ENCODE data around the gene DQX1.
A peak's percentile ranks its signal among the peaks of the same experiment; 100 is the strongest.

Gene DQX1

DNA sequence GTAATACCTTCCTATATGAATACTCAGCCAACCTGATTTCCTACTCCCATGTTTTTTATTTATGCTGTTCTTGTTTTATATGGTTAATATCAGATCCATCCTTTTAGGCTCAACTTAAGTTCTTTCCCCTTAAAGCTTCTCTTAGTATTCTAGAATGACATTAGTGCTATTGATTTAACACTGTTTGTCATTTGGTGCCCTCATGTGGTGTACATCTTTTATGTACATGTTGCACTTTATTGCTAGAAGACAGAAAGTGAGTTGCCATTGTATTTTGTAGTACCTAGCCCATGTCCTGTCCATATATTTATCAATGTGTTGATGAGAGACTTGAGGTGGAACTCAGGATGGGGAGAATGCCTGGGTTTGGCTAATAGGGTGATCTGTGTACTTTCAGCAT is 6.2 kb upstream of the DQX1 start:
- peak; percentile 64 for DNase-seq (ENCODE audit: low read depth)

GRCh38 chr2:74531666-74532065 is 5.6 kb upstream of the DQX1 start:
- DNase-seq (ENCODE audit: low read depth): no peak

GRCh38 chr2:74530239-74531187 is 4.5 kb upstream of the DQX1 start:
- no peak for DNase-seq (ENCODE audit: low read depth)

GRCh38 chr2:74529357-74530238 is 3.6 kb upstream of the DQX1 start, which contains the start of the genes AUP1 and HTRA2:
Gene AUP1, minus strand, starts transcription at chr2:74529706. Its CDS starts 77 bp downstream, at chr2:74529629.
Gene HTRA2, plus strand, starts transcription at chr2:74529933. Its CDS starts 74 bp downstream, at chr2:74530007.
- peak; percentile 99 for DNase-seq (ENCODE audit: low read depth)

DNA sequence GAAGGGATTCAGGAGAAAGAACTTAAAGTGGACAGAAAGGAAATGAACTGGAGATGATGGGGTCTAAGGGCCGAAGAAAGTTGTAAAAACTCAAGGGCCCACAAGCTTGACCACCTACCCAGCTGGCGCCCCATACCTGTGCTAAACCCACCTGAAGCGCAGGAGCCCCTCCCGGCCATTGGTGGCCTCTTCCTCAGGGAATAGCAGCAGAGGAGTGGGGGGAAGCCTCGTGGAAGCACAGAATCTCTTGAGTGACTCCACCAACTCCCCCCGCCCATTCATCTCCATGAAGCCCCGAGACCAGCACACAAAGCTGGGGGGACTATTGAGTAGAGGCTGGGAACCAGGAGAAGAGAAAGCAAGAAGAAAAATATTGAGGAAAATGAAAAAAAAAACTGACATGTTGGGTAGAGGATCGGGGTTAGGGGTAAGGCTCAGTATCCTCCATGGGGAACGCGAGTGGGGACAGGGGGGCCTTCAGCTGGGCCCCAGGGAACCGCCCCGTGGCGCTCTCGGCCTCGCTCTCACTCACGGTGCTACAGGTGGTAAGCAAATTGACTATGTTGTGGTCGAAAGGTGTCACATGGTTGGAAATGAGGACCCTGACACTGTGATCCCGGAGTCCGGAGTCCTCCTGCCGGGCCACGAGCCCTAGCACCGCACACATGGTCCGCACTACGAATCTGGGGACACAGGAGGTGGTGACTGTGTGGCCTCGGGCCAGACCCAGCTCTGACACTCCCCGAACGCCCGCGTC is 2.7 kb upstream of the DQX1 start:
- no peak for DNase-seq (ENCODE audit: low read depth)

DNA sequence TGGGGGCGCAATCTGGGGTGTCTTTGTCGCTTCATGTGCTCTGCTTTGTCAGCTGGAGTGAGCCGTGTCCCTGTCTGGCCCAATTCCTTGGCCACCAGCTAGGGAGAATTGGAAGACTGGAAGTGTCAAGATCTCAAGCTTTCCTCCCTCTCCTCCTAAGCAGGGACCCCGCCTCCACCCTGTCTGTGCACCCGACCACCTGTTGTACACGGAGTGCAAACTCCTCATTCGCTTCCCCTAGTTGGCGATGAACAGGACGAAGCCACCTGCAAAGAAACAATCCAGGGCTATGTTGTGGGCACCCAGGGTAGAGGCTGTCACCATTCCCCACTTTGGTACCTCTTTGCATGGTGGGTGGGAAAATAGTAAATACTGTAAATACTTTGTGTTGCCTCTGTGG is 1.7 kb upstream of the DQX1 start:
- no peak for DNase-seq (ENCODE audit: low read depth)

DNA sequence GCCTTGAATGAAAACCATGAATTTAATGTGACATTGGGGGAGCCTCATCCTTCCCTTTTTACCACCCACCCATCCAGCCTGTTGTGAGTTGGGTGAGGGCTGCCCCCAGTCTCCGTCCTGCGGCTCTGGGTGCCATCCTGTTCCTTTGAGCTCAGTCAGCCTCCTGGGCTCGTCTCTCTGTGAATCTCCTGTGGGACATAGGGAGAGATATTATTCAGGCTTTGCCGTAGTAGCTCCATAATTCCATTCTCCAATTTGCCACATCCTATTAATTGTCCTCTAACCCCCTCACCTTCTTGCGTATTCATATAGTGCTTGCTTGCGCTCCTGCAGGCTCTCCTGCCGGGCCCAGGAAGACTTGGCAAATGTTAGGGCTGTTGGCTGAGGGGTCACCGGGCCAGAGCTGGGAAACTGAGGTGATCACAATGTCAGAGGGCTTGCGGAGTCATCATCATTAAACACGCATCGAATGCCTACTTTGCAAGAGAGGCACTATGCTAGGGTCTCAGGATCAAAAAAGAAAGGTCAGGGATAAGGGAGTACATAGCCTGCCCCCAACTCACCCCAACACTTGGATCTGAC is 709 bp upstream of the DQX1 start:
- no peak for DNase-seq (ENCODE audit: low read depth)

- DNase-seq (ENCODE audit: low read depth): no peak
Observed at GRCh38 chr2:74524955-74525716, 895 bp downstream of the DQX1 start.

DNA sequence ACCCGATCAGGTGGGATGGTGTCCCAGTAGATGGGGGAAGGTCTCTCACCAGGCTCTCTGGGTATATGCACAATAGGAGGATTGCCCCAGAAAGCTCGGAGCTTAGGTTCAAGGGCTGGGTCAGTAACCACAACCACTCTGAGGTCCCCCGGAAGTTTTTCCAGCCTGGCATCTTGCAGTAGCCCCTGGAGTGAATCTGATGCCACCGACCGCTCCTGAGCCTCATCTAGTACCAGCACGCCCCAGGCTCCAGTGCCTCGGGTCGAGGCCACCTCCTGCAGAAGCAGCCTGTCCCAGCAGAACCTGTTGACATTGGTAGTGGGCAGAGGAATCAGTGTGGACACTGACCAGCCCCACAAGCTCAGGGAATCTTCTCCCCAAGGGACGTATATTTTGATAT is 2.0 kb downstream of the DQX1 start:
- no peak for DNase-seq (ENCODE audit: low read depth)

GRCh38 chr2:74522516-74522915 is 3.5 kb downstream of the DQX1 start:
- DNase-seq (ENCODE audit: low read depth): no peak

- DNase-seq (ENCODE audit: low read depth): no peak
Observed at GRCh38 chr2:74516650-74517049, 9.4 kb downstream of the DQX1 start.

DNA sequence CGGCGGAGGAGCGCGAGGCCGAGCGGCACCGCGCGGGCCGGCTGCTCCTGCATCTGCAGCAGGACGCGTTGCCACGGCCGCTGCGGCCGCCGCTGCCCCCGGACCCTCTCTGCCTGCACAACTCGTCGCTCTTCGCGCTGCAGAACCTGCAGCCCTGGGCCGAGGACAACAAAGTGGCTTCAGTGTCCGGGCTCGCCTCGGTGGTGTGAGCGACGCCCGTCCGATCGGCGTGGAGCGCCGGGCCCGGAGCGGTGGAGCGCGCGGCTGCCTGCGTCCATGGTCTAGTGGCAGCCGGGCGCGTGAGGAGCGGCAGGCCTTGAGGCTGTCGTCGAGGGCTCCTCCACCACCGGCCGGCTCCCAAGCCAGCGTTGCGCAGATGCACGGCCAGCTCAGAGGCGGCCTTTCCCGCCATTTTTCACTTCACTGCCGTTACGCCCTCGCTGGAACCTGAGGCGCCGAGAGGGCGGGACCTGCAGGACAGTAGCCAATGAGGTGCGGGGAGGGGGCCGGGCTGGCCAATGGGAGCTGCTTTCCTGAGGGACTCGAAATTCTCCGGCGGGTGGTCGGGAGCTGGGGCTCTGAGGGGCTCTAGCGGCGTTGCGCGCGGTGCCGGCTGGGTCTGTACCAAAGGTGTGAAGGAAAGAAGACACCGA is 9.9 kb downstream of the DQX1 start:
- no peak for DNase-seq (ENCODE audit: low read depth)

DNA sequence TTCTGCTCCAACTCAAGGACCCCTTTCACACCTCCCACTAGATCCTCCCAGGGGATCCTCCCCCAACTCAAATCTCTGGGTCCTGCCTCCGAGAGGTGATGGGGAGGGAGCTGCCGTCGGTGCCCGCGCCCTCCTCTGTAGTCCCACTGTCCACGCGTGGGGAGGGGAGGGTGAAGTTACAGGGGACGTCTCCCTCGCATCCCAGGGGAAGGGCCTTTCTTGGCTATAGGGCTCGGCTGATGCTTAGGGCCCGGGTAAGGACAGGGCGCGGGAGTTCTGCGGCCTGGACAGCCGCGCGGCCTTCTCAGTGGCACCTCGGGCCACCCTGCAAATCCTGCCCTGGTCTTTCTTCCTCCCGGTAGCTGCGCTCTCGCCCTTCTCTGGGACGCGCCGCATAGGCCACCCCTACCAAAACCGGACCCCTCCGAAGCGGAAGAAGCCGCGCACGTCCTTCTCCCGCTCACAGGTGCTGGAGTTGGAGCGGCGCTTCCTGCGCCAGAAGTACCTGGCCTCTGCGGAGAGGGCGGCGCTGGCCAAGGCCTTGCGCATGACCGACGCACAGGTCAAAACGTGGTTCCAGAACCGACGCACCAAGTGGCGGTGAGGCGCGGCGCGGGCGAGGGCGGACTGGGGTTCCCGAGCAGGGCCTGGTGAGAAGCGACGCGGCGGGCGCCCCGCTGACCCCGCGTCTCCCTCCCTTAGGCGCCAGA is 10.6 kb downstream of the DQX1 start:
- no peak for DNase-seq (ENCODE audit: low read depth)

- DNase-seq (ENCODE audit: low read depth): no peak
Observed at GRCh38 chr2:74514368-74515270, 11.4 kb downstream of the DQX1 start, which contains the start of gene TLX2. Gene TLX2, plus strand, starts transcription at chr2:74514450. Its CDS starts 357 bp downstream, at chr2:74514807.

- no peak for DNase-seq (ENCODE audit: low read depth)
Observed at GRCh38 chr2:74513605-74514367, 12.2 kb downstream of the DQX1 start.

GRCh38 chr2:74512744-74513604 is 13.1 kb downstream of the DQX1 start:
- no peak for DNase-seq (ENCODE audit: low read depth)

All from fibroblast of the conjunctiva (primary cell).